GM21529 (cell line): Measurements from ENCODE around the gene CNTNAP2.

Source experiments
- ATAC-seq: cut with Tn5 transposase; IDR thresholded peaks from one replicate; pipeline ENCODE4 v1.9.1; 2021; ENCODE audit not compliant: unreplicated experiment

Gene CNTNAP2

GRCh38 chr7:148159331-148159730, 2042.7 kb downstream of the CNTNAP2 start:
- no peak for ATAC-seq

DNA sequence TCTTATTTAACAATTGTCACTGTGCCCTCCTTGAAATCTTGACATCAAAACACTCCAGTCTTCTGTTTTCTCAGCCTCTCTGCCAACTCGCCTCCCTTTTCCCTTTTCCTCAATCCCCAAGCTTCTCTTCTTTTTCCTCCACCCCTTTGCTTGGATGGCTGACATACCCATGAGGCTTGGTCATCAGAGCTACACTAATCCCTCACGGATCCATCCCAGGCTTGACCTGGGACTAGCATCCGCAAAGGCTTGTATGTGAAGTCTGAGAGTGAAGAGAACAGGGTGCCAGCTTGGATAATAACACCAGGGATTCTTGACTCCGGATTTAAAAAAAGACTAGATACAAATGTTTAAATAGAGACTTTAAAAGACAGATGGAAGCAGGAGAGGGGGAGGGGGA, 2045.2 kb downstream of the CNTNAP2 start:
- ATAC-seq = no peak

- no peak for ATAC-seq
Observed at GRCh38 chr7:148162808-148163207, 2046.2 kb downstream of the CNTNAP2 start.

GRCh38 chr7:148163246-148163645, 2046.6 kb downstream of the CNTNAP2 start:
- no peak for ATAC-seq

DNA sequence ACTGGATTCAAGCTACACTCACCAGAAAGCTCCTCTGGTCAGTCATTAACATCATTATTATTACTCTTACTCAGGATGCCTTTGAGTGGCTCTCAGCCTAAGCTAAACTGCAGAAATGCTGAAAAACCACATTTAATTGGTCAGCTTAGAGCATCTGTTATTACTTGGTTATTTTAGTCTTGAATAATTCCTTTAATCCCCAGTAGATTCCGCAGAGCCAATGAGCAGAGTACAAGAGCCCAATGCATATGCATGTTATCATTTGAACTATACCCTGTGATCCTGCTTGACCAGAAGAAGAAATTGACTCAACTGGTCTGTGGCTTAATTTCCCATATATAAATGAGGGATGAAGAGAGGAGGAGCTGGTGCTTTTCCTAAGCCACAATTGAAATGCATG, 2056.3 kb downstream of the CNTNAP2 start:
- ATAC-seq = no peak

GRCh38 chr7:148173369-148173768, 2056.8 kb downstream of the CNTNAP2 start:
- no peak for ATAC-seq

- no peak for ATAC-seq
Observed at GRCh38 chr7:148174376-148174775, 2057.8 kb downstream of the CNTNAP2 start.

- ATAC-seq = no peak
Observed at GRCh38 chr7:148175512-148175911, 2058.9 kb downstream of the CNTNAP2 start.

DNA sequence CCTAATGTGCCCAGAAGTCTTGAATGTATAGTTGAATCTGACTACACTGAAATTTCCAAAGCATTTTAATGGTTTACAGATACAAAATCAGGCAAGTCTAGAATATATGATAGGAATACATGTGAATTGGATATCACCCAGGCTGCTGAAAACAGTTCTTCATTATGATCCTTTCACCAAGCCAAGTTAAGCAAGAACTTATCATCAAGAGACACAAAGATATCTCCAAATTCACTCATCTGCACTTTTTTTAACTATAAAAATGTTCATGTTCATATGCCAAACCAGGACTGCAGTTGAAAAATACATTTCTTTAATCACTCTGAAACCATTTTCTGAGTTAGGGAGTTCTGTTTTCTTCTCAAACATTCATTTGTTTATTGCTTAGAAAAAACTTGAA, 2061.4 kb downstream of the CNTNAP2 start:
- ATAC-seq = no peak

- no peak for ATAC-seq
Observed at GRCh38 chr7:148180075-148180474, 2063.5 kb downstream of the CNTNAP2 start.

DNA sequence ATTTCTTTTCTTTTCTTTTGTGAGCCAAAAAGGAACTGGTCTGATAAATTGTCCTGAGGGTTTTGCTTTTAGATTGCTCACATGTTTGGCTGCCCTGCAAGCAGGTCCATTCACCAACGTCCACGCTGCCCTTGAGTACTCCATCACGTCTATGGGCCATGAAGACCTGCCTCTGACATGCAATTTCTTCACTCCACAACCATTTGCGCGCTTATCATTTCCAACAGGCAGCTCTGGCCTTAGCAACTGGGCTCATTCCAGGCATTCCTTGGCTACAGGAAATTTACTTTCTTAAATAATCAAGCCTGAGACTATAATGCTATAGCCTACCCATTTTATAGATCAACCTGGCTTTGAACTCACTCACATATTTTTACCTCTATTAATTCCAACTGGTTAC, 2065.7 kb downstream of the CNTNAP2 start:
- no peak for ATAC-seq

GRCh38 chr7:148185041-148185440, 2068.4 kb downstream of the CNTNAP2 start:
- ATAC-seq = no peak

GRCh38 chr7:148187471-148187870, 2070.9 kb downstream of the CNTNAP2 start:
- ATAC-seq = no peak

DNA sequence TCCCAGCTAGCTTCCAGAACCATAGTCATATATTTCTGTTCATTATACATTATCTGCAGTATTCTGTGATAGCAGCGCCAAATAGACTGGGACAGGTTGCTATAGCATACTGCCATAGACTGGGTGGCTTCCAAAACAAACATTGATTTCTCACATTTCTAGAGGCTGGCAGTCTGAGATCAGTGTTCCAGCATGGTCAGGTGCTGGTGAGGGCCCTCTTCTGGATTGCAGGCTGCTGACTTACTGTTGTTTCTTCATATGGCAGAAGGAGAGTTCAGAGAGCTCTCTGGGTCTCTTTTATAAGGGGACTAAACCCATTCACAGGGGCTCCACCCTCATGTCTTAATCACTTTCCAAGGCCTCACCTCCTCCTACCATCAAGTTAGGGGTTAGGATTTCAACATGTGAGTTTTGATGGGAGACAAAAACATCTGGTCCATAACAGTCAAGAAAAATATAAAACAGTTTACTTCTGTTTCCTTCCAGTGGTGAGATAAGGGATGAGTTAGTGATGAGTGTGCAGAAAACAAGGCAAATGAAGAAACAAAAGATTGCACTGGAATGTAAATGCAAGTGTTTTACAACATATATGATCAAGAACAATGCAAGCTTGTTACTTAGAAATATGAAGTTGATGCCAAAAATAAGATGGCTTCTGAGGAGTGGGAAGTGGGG, 2074.9 kb downstream of the CNTNAP2 start:
- ATAC-seq = no peak

DNA sequence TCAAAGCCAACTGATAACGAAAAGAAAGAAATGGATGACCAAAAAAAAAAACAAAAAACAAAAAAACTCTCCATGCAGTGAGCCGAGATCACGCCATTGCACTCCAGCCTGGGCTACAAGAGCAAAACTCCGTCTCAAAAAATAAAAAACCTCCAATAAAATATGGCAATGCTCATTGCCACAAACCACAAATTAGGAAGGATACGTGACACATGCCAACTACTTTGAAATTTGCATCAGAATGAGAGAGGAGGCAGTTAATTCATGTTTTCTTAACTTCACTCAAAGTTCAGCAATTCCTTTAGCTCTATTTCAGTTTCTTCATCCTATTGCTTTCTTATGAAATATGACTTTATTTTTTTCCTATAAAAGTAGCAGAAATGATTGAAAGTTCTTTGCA, 2075.9 kb downstream of the CNTNAP2 start:
- no peak for ATAC-seq

GRCh38 chr7:148201992-148202391, 2085.4 kb downstream of the CNTNAP2 start:
- no peak for ATAC-seq

DNA sequence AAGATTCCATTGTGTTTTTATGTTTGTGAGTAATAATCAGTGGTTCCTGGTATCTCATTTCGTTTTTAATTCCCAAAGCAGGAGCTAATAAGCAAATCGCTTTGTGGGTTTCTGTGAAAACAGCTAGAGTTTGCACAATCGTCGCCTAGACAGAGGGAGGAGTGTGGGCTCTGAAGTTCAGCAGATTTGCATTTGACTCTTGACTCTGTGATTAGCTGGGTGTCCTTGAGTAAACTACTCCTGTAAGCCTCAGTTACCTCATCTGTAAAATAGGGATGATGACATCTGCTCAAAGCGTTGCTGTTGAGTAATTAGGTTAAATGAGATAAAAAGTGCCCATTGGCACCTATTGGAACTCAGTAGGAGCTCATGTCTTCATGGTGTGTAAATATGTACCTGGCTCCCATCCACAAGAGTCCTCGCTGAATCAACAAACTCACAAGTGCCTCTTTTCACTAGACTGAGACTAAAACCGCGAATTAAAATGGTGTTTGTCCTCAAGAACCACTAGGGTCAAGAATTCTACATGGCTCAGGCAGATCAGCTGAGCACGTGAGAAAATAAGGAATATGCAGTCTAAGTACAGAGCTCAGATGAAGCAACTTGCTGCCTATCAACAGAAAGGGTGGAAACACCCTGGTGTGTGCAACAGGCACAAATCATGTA, 2088.2 kb downstream of the CNTNAP2 start:
- no peak for ATAC-seq

GRCh38 chr7:148209643-148210190, 2093.1 kb downstream of the CNTNAP2 start:
- no peak for ATAC-seq

GRCh38 chr7:148210804-148211325, 2094.3 kb downstream of the CNTNAP2 start:
- no peak for ATAC-seq

DNA sequence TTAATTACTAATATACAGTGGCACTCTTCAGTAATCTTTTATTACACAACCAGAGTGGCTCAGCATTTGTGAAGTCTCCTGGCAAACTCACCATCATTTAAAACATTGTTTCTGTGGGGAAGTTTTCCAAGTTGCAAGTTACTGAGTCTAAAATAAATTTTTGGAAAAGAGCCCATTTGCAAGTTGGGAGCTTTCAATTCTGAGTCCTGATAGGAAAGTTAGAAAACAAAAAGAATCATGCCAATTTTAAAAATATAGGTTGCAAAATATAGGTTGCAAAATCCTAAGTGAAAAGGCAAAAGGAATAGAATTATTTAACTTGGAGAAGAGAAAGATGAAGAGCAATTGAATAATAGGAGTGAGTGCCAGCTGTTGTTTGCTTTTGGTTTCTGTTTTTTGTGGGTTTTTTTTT, 2095.1 kb downstream of the CNTNAP2 start:
- no peak for ATAC-seq

GRCh38 chr7:148212731-148213130, 2096.1 kb downstream of the CNTNAP2 start:
- ATAC-seq = no peak

DNA sequence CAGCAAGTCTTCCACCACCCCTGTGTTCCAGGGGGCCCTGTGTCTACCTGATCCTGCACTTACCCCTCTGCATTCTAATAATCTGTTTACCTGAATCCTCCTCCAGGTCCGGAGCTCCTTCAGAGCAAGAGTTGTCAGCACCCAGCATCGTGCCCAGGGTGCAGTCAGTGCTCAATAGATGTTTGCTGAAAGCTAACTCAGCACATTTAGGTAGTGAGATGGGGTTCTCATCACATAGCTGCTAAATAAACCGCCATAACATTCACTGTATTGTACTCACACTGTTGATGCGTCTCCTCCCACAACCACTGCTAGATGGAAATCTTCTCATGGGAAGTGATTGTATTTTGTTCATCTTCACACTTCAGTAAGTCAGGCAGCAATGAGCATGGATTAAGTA, 2097.5 kb downstream of the CNTNAP2 start:
- no peak for ATAC-seq
